NK-92 treated with Interleukin-12 subunit alpha and Interleukin-12 subunit beta, amount 100 ng/mL, for 24 hours (cell line): ENCODE data around the gene RASGRF1.

Experiments
- DNase-seq: peaks from one replicate; lab custom pipeline; 2025; lab: John Stamatoyannopoulos, UW

Gene RASGRF1

GRCh38 chr15:79066391-79067071 lies 24.0 kb downstream of the RASGRF1 start:
- DNase-seq = no peak

GRCh38 chr15:79065706-79066376 lies 24.7 kb downstream of the RASGRF1 start:
- no peak for DNase-seq

- DNase-seq = no peak
Measured at GRCh38 chr15:79065361-79065705, 25.2 kb downstream of the RASGRF1 start.

- DNase-seq = no peak
Measured at GRCh38 chr15:79064496-79064895, 26.1 kb downstream of the RASGRF1 start.

- no peak for DNase-seq
Measured at GRCh38 chr15:79060175-79060574, 30.4 kb downstream of the RASGRF1 start.

- no peak for DNase-seq
Measured at GRCh38 chr15:79059081-79059572, 31.5 kb downstream of the RASGRF1 start.

- no peak for DNase-seq
Measured at GRCh38 chr15:79058260-79058850, 32.2 kb downstream of the RASGRF1 start.

- no peak for DNase-seq
Measured at GRCh38 chr15:79057050-79057449, 33.5 kb downstream of the RASGRF1 start.

GRCh38 chr15:79054350-79054749 lies 36.2 kb downstream of the RASGRF1 start:
- DNase-seq = no peak

- DNase-seq = no peak
Measured at GRCh38 chr15:79053894-79054293, 36.7 kb downstream of the RASGRF1 start.

- no peak for DNase-seq
Measured at GRCh38 chr15:79051941-79052731, 38.4 kb downstream of the RASGRF1 start.

GRCh38 chr15:79051029-79051428 lies 39.6 kb downstream of the RASGRF1 start:
- no peak for DNase-seq

- DNase-seq = no peak
Measured at GRCh38 chr15:79050341-79050740, 40.2 kb downstream of the RASGRF1 start.

- no peak for DNase-seq
Measured at GRCh38 chr15:79049416-79049815, 41.2 kb downstream of the RASGRF1 start.

GRCh38 chr15:79047676-79048439 lies 42.7 kb downstream of the RASGRF1 start:
- DNase-seq = no peak

GRCh38 chr15:79046691-79047404 lies 43.7 kb downstream of the RASGRF1 start:
- no peak for DNase-seq

GRCh38 chr15:79045041-79045440 lies 45.5 kb downstream of the RASGRF1 start:
- no peak for DNase-seq

GRCh38 chr15:79042213-79042928 lies 48.2 kb downstream of the RASGRF1 start:
- no peak for DNase-seq

- no peak for DNase-seq
Measured at GRCh38 chr15:79041601-79042168, 48.9 kb downstream of the RASGRF1 start.

- no peak for DNase-seq
Measured at GRCh38 chr15:79037848-79038247, 52.7 kb downstream of the RASGRF1 start.
